HL-60 (cell line): Measurements from ENCODE around the gene SART3.

ENCODE experiments used
- DNase-seq, 2 experiments: peaks; one replicate each; pipeline ENCODE4 v3.0.0-alpha.2; 2010 to 2020; ENCODE audit warnings: low read depth in 1 of 2, low spot score in 1 of 2
- H3K27ac ChIP-seq: fragments of 250-450 bp; sonication (Bioruptor Pico); replicated peaks from 2 replicates; pipeline ENCODE4 v1.5.1; 2020; ENCODE audit warnings: mild to moderate bottlenecking, moderate library complexity
- H3K27me3 ChIP-seq: fragments of 250-450 bp; sonication (Bioruptor Pico); 2 replicates; pipeline ENCODE4 v1.5.1; 2021; ENCODE audit warnings: mild to moderate bottlenecking, moderate library complexity; ENCODE audit not compliant: insufficient read depth, poor library complexity, severe bottlenecking
- H3K4me3 ChIP-seq: replicated peaks from 2 replicates; pipeline ENCODE4 v1.5.1; 2011; ENCODE audit warnings: mild to moderate bottlenecking, control low read depth, low read length; ENCODE audit not compliant: insufficient read depth
- GABPA ChIP-seq: IDR thresholded peaks from 2 replicates; pipeline ENCODE4 v1.6.1; 2012; ENCODE audit warnings: low read depth
- POLR2AphosphoS5 ChIP-seq: IDR thresholded peaks from 2 replicates; pipeline ENCODE4 v1.6.1; 2012; ENCODE audit warnings: low read depth
- REST ChIP-seq: IDR thresholded peaks from 2 replicates; pipeline ENCODE4 v1.6.1; 2012; ENCODE audit warnings: low read depth; ENCODE audit not compliant: insufficient replicate concordance
- SPI1 ChIP-seq: IDR thresholded peaks from 2 replicates; pipeline ENCODE4 v1.6.1; 2012; ENCODE audit warnings: low read depth, mild to moderate bottlenecking, borderline replicate concordance
- TF ChIP-seq, protein P1 (sequence below): IDR thresholded peaks from one replicate; pipeline ENCODE4 v1.5.1; 2011; ENCODE audit warnings: low read length, control low read depth, inconsistent platforms; ENCODE audit not compliant: insufficient read depth

Gene SART3

GRCh38 chr12:108516511-108517275 is 44.3 kb downstream of the SART3 start:
- no peak for DNase-seq

DNA sequence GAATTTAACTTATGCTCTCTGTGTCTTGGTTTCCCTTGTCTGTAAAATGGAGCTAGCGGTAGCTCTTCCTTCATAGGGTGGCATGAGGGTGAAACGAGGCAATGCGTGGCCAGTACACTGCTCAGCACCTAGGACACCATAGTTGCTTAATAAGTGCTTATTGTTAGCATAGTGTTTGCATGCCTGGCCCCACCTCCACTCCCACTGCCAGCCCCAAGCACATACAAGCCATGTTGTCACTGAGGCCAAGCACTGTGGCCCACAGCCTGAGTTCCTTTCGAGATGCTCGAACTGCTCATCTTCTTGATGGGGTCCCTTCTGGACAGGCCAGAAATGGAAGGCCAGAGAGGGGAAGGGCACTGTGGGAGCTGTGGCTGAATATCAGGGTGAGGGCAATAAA is 45.1 kb downstream of the SART3 start:
- H3K4me3 ChIP-seq: peak overlapping the region; percentile 98
- H3K27me3 ChIP-seq: no peaks in the 10 kb centered on the region
- peak overlapping the region; percentile 67 for H3K27ac ChIP-seq
- DNase-seq: peak in 1 of 2 experiments; percentile 21
- TF ChIP-seq POLR2AphosphoS5 (no peak), REST (no peak), SPI1 (no peak), GABPA (no peak)
- TF ChIP-seq, protein P1, sequence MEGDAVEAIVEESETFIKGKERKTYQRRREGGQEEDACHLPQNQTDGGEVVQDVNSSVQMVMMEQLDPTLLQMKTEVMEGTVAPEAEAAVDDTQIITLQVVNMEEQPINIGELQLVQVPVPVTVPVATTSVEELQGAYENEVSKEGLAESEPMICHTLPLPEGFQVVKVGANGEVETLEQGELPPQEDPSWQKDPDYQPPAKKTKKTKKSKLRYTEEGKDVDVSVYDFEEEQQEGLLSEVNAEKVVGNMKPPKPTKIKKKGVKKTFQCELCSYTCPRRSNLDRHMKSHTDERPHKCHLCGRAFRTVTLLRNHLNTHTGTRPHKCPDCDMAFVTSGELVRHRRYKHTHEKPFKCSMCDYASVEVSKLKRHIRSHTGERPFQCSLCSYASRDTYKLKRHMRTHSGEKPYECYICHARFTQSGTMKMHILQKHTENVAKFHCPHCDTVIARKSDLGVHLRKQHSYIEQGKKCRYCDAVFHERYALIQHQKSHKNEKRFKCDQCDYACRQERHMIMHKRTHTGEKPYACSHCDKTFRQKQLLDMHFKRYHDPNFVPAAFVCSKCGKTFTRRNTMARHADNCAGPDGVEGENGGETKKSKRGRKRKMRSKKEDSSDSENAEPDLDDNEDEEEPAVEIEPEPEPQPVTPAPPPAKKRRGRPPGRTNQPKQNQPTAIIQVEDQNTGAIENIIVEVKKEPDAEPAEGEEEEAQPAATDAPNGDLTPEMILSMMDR: no peak

More at GRCh38 chr12:108516511-108517275, 44.3 kb downstream of the SART3 start:
- H3K27ac ChIP-seq: no peak overlapping the region
- TF ChIP-seq SPI1 (no peak), REST (no peak), POLR2AphosphoS5 (no peak; the same call in 1 of the 2 replicates), GABPA (no peak)
- TF ChIP-seq, protein P1: no peak
- no peaks in the 10 kb centered on the region for H3K27me3 ChIP-seq
- H3K4me3 ChIP-seq: no peak overlapping the region

DNA sequence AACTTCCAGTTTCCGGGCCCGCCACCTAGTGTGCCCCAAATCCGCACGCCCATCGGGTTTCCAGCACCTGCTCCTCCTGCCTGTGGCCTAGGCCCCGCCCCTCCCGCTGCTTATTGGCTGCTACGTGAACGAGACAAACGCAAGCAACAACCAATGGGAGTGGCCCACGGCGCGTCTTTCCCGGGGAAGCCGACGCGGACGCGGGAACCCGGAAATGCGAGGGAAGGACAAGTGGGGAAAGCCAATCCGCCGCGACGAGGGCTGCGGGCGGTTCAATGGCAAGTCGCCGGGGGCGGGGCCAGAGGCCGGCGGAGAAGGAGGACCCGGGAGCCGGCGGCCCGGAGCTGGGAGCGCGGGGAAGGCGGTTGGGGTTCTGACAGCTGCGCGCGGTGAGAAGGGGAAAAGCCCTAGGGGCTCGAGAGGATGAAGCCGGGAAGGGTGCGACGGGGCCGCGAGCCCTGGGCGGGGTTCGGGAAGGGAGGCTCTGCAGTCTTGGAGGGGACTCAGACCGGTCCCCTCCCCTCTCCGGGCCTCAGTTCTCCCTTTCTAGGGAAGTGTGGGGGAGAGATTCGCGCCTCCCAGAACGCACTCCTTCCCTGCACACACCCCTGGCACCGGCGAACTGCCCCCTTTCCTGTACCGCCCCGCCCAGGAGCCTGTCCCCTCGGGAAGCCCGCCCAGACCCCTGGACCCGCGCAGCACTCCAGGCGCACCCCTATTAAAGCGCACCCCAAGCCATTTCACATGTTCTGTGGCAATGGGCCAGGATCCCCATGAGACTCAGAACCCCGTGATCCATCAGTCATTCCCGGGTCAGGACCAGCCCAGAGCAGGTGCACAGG is 45.8 kb downstream of the SART3 start, which contains the start of gene FICD:
Gene FICD, plus strand, starts transcription at position 305 of the 842 bp plus-strand sequence. CDS start 1,696 bp downstream, outside the sequence.
- H3K27me3 ChIP-seq: no peaks in the 10 kb centered on the region
- peak within 1 kb of the TSS; percentile 98 for H3K4me3 ChIP-seq
- TF ChIP-seq POLR2AphosphoS5 (peak; percentile 32; the same call in 1 of the 2 replicates), SPI1 (no peak), REST (no peak), GABPA (peak; percentile 39; the same call in 1 of the 2 replicates)
- peak; percentile 95 to 100 for DNase-seq
- peak within 1 kb of the TSS; percentile 67 for H3K27ac ChIP-seq
